Motor neuron (in vitro differentiated cells): Measurements from ENCODE around the gene C19orf67. TPM values are rescaled to one million over a fixed set of nuclear protein-coding genes. Genes with fewer than 3 reads are reported as not detected.

ENCODE experiments used
- ATAC-seq, 8 experiments: fragments of 200-7000 bp; cut with Tn5 transposase; replicated peaks in 6 of 8; 2 replicates each; pipeline ENCODE4 v1.8.0; 2021; ENCODE audit warnings: mild to moderate bottlenecking in 8 of 8, moderate library complexity in 8 of 8
- H3K27ac ChIP-seq, 2 donors: fragments of 250-450 bp; sonication (Bioruptor Pico); 2 replicates each; pipeline ENCODE4 v1.9.0; 2021; ENCODE audit warnings: antibody characterized with exemption in 2 of 2, mild to moderate bottlenecking in 2 of 2, moderate library complexity in 1 of 2
- H3K4me1 ChIP-seq, 2 donors: fragments of 250-450 bp; sonication (Bioruptor Pico); replicated peaks in 1 of 2; 2 replicates each; pipeline ENCODE4 v1.6.1; 2021; ENCODE audit warnings: antibody characterized with exemption in 2 of 2, mild to moderate bottlenecking in 2 of 2, moderate library complexity in 1 of 2
- H3K4me3 ChIP-seq, 5 donors: fragments of 250-450 bp; sonication (Bioruptor Pico); 2 replicates each; pipeline ENCODE4 v1.9.0; 2021; ENCODE audit warnings: antibody characterized with exemption in 5 of 5, mild to moderate bottlenecking in 5 of 5, moderate library complexity in 4 of 5
- WGBS, 10 experiments: fragments of 450-650 bp; shearing (Covaris generic); methylation state at CpG; one replicate each; pipeline ENCODE4 v1.0.0; 2022; 5-methylcytosine and 5-hydroxymethylcytosine counted together
- in situ Hi-C, 9 experiments: fragments of 400-800 bp; cut with MboI; loops; one replicate each; pipeline ENCODE4 v1.15.0; 2021; ENCODE audit warnings: low sequenced_read_pairs in 9 of 9, low pct_unique_long_range_greater_than_20kb in 2 of 9; ENCODE audit not compliant: unreplicated experiment in 9 of 9
- total RNA-seq, 8 experiments: library from RNA; unstranded; fragments of 300-600 nt; gene quantifications; 2 replicates each; pipeline versions ENCODE4 v1.2.3 to v1.2.4, GENCODE V29; 2022

The C19orf67 gene
- total RNA-seq, 8 experiments from 2014 or later = 0.21 to 2.6 (median 0.46) TPM; not detected in 1

- Histone ChIP-seq H3K27ac (no peak overlapping the region), H3K4me3 (no peak overlapping the region), H3K4me1 (no peaks in the 10 kb centered on the region)
- ATAC-seq = no peak
- 86 to 100% methylated on average over 1 of the region's 1 CpG; no CpG with 5 or more reads in 8 of the 10 experiments for WGBS, 10 experiments
- in situ Hi-C loops = no loop called here
These were observed 17.7 kb upstream of the C19orf67 start for GRCh38 chr19:14103310-14103709.

- Histone ChIP-seq H3K27ac (no peak overlapping the region), H3K4me1 (no peaks in the 10 kb centered on the region), H3K4me3 (no peak overlapping the region)
- WGBS, 10 experiments = 100% methylated on average over 1 to 6 of the region's 10 CpGs; no CpG with 5 or more reads in 7 of the 10 experiments
- in situ Hi-C loops = no loop called here
- no peak for ATAC-seq
These were observed 17.2 kb upstream of the C19orf67 start for GRCh38 chr19:14102756-14103155.

GRCh38 chr19:14102102-14102696, 16.6 kb upstream of the C19orf67 start:
- ATAC-seq = no peak
- WGBS, 10 experiments = 71 to 100% (median 87%) methylated on average over 1 to 4 of the region's 11 CpGs; no CpG with 5 or more reads in 5 of the 10 experiments
- in situ Hi-C loops = no loop called here
- Histone ChIP-seq H3K27ac (no peak overlapping the region), H3K4me3 (no peak overlapping the region), H3K4me1 (no peaks in the 10 kb centered on the region)

- no peaks in the 10 kb centered on the region for H3K4me1 ChIP-seq
- in situ Hi-C loops = no loop called here
- WGBS, 10 experiments = 83 to 100% (median 100%) methylated on average over 1 to 6 of the region's 6 CpGs; no CpG with 5 or more reads in 3 of the 10 experiments
- ATAC-seq = no peak
- no peak overlapping the region for H3K4me3 ChIP-seq
- no peak overlapping the region for H3K27ac ChIP-seq
These were observed 15.5 kb upstream of the C19orf67 start for GRCh38 chr19:14101003-14101545.

- peak in 5 of 8 experiments; percentile 9 to 35 (median 18) for ATAC-seq
- WGBS, 10 experiments = 40 to 100% (median 83%) methylated on average over 1 to 15 of the region's 21 CpGs; no CpG with 5 or more reads in 5 of the 10 experiments
- in situ Hi-C loops = no loop called here
- Histone ChIP-seq H3K27ac (no peak overlapping the region), H3K4me1 (no peaks in the 10 kb centered on the region), H3K4me3 (no peak overlapping the region)
These were observed 12.1 kb upstream of the C19orf67 start for GRCh38 chr19:14097532-14098151.

DNA sequence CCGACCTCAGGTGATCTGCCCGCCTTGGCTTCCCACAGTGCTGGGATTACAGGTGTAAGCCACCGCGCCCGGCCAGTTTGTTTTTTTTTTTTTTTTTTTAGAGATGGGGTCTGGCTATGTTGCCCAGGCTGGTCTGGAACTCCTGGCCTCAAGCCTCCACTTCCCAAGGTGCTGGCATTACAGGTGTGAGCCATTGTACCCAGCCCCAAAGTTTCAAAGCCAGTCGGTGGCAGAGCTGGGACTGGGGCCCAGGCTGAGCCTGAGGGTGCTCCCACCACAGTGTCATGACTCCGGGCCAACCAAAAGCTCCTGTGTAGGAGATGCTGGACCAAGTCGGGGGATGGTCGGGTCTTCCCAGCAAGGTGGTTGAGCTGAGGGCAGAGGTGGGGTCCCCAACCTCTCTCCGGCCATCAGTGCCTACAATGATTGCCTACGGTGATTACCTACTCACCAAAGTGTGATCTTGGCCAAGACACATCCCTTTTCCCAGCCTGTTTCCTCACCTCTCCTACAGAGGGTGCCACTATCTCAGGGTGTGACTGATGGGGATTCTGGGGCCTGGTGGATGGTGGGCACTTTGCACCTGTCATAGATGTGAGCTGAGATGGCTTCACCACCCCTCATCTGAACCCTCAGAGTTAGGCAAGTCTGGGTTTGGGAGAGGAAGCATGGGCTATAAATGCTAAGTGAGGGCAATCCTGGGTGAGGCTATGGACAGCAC, 10.8 kb upstream of the C19orf67 start:
- WGBS, 10 experiments = 92 to 100% (median 100%) methylated on average over 1 to 4 of the region's 11 CpGs; no CpG with 5 or more reads in 6 of the 10 experiments
- H3K4me3 ChIP-seq = no peak overlapping the region
- no peak for ATAC-seq
- H3K4me1 ChIP-seq = peaks cover 0 to 5% of the 10 kb centered on the region in 2 donors
- no peak overlapping the region for H3K27ac ChIP-seq
- in situ Hi-C loops = no loop called here

- ATAC-seq = no peak
- 83 to 100% (median 94%) methylated on average over 3 to 6 of the region's 7 CpGs; no CpG with 5 or more reads in 3 of the 10 experiments for WGBS, 10 experiments
- H3K27ac ChIP-seq = no peak overlapping the region
- in situ Hi-C loops = no loop called here
- H3K4me1 ChIP-seq = peaks cover 0 to 5% of the 10 kb centered on the region in 2 donors
- H3K4me3 ChIP-seq = no peak overlapping the region
These were observed 9.3 kb upstream of the C19orf67 start for GRCh38 chr19:14094854-14095253.

DNA sequence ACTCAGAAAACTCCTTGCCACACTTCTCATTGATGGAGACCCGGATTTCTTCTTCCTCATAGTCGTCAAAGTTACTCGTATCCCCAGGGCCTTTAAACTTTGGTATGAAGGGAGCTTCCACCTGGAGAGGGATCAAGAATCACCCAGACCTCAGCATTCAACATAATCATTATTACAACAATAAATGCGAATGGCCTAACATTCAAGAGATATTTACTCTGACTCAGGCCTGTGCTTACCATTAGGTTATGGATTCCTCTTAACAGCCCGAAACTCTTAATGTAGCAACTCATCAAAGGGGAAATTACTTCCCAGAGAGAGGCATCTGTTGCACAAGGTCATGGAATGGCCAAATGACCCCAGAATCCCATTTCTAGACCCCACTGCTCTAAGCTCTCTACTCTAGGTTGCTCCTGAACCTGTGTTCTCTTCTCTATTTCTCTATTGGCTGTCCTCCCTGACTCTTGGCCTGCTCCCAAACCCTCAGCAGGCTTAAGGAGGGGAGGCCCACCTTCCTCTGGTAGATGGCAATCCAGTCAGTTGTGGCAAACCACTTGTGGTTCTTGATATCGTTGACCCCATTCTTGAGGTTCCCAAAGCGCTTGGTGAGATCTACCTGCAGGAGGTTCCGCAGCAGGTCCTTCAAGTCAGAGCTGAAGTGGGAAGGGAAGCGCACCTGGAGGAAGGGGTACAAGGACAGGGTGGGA, 7.7 kb upstream of the C19orf67 start:
- no peak overlapping the region for H3K4me3 ChIP-seq
- 94 to 100% (median 100%) methylated on average over 1 to 5 of the region's 9 CpGs; no CpG with 5 or more reads in 3 of the 10 experiments for WGBS, 10 experiments
- ATAC-seq = no peak
- in situ Hi-C loops = no loop called here
- no peak overlapping the region for H3K27ac ChIP-seq
- H3K4me1 ChIP-seq = peaks cover 6 to 11% of the 10 kb centered on the region in 2 donors

GRCh38 chr19:14091813-14092462, 6.4 kb upstream of the C19orf67 start:
- WGBS, 10 experiments = 17 to 67% (median 30%) methylated on average over 1 to 3 of the region's 15 CpGs; no CpG with 5 or more reads in 5 of the 10 experiments
- peak overlapping the region; percentile 55 to 81 (median 66) for H3K4me3 ChIP-seq
- peaks cover 6 to 11% of the 10 kb centered on the region in 2 donors for H3K4me1 ChIP-seq
- in situ Hi-C loops = no loop called here
- no peak overlapping the region for H3K27ac ChIP-seq
- ATAC-seq = no peak

- WGBS, 10 experiments = 0 to 10% (median 2%) methylated on average over 3 to 11 of the region's 72 CpGs; no CpG with 5 or more reads in 7 of the 10 experiments
- in situ Hi-C loops = no loop called here
- ATAC-seq = peak; percentile 57 to 78 (median 70)
- H3K27ac ChIP-seq = peak overlapping the region; percentile 30 to 83
- H3K4me3 ChIP-seq = peak overlapping the region; percentile 55 to 81 (median 66)
- H3K4me1 ChIP-seq = peaks cover 6 to 11% of the 10 kb centered on the region in 2 donors
These were observed 5.7 kb upstream of the C19orf67 start for GRCh38 chr19:14091081-14091812.

DNA sequence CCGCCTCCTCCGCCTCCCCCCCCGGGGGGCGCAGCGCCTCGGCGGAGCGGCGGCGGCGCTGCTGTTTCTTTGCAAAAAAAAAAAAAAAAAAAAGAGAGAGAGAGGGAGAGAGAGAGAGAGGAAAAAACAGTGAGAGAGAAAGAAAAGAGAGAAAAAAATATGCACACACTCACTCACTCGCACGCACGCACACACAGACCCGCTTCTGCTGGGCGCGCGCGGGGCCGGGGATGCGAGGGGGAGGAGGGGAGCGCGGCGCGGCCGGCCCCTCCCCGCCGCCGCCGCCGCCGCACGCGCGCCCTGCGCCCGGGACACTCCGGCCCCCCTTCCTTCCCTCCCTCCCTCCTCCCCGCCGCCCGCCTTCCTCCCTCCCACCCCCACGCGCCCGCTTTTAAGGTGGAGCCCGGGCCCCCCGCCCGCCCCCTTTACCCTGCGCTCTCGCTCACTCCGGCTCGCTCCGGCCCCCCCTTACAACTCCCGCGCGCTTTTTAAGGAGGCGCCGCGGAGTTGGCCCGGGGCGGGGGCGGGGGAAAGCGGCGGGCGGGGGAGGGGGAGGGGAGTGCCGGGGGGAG, 5.0 kb upstream of the C19orf67 start, which contains the start of gene SAMD1:
Gene SAMD1, minus strand, starts transcription at position 243 of the 572 bp plus-strand sequence.
- no CpG with 5 or more reads among the region's 65 CpGs for WGBS, 10 experiments
- H3K27ac ChIP-seq = peak within 1 kb of the TSS; percentile 83 to 86
- in situ Hi-C loops = no loop called here
- H3K4me3 ChIP-seq = peak within 1 kb of the TSS; percentile 55 to 81 (median 66)
- H3K4me1 ChIP-seq = peaks cover 6 to 11% of the 10 kb centered on the region in 2 donors
- peak; percentile 48 to 83 (median 77) for ATAC-seq
